ENCODE results near the gene GRIA4. TPM values are rescaled to one million over a fixed set of nuclear protein-coding genes. Genes with fewer than 3 reads are reported as not detected.

GRIA4 gene
- total RNA-seq, 1 donor from 2014 or later = 8.7 TPM

- no peak for TF ChIP-seq CTCF (IDR thresholded peaks at IDR 0.05; ENCODE audit: unreplicated experiment)
- DNase-seq (ENCODE audit: low spot score) = no peak
- Mint-ChIP-seq H3K9me3 (ENCODE audit: unreplicated experiment) (no peaks in the 10 kb centered on the region), H3K27me3 (ENCODE audit: unreplicated experiment) (no peaks in the 10 kb centered on the region), H3K4me3 (ENCODE audit: unreplicated experiment) (no peak overlapping the region), H3K27ac (ENCODE audit: unreplicated experiment) (no peak overlapping the region), H3K4me1 (ENCODE audit: unreplicated experiment) (peaks cover 36% of the 10 kb centered on the region), H3K36me3 (ENCODE audit: low read depth, unreplicated experiment) (no peaks in the 10 kb centered on the region)
Observed at GRCh38 chr11:105937738-105938137, 327.9 kb downstream of the GRIA4 start.

GRCh38 chr11:105942921-105943320 lies 333.0 kb downstream of the GRIA4 start:
- no peak for DNase-seq (ENCODE audit: low spot score)

GRCh38 chr11:105948918-105949590 lies 339.2 kb downstream of the GRIA4 start:
- no peaks in the 10 kb centered on the region for H3K9me3 Mint-ChIP-seq (ENCODE audit: unreplicated experiment)
- DNase-seq (ENCODE audit: low spot score) = no peak
- H3K4me1 Mint-ChIP-seq (ENCODE audit: unreplicated experiment) = no peaks in the 10 kb centered on the region
- no peak overlapping the region for H3K27ac Mint-ChIP-seq (ENCODE audit: unreplicated experiment)
- no peak overlapping the region for H3K4me3 Mint-ChIP-seq (ENCODE audit: unreplicated experiment)
- no peak for TF ChIP-seq CTCF (IDR thresholded peaks at IDR 0.05; ENCODE audit: unreplicated experiment)
- H3K36me3 Mint-ChIP-seq (ENCODE audit: low read depth, unreplicated experiment) = no peaks in the 10 kb centered on the region
- no peaks in the 10 kb centered on the region for H3K27me3 Mint-ChIP-seq (ENCODE audit: unreplicated experiment)

More at GRCh38 chr11:105942921-105943320, 333.0 kb downstream of the GRIA4 start:
- TF ChIP-seq CTCF (IDR thresholded peaks at IDR 0.05; ENCODE audit: unreplicated experiment) = no peak
- H3K4me3 Mint-ChIP-seq (ENCODE audit: unreplicated experiment) = no peak overlapping the region
- no peaks in the 10 kb centered on the region for H3K27me3 Mint-ChIP-seq (ENCODE audit: unreplicated experiment)
- H3K4me1 Mint-ChIP-seq (ENCODE audit: unreplicated experiment) = peaks cover 20% of the 10 kb centered on the region
- H3K9me3 Mint-ChIP-seq (ENCODE audit: unreplicated experiment) = no peaks in the 10 kb centered on the region
- H3K27ac Mint-ChIP-seq (ENCODE audit: unreplicated experiment) = no peak overlapping the region
- H3K36me3 Mint-ChIP-seq (ENCODE audit: low read depth, unreplicated experiment) = no peaks in the 10 kb centered on the region

GRCh38 chr11:105953886-105954285 lies 344.0 kb downstream of the GRIA4 start:
- no peaks in the 10 kb centered on the region for H3K27me3 Mint-ChIP-seq (ENCODE audit: unreplicated experiment)
- no peak overlapping the region for H3K4me3 Mint-ChIP-seq (ENCODE audit: unreplicated experiment)
- no peaks in the 10 kb centered on the region for H3K36me3 Mint-ChIP-seq (ENCODE audit: low read depth, unreplicated experiment)
- TF ChIP-seq CTCF (IDR thresholded peaks at IDR 0.05; ENCODE audit: unreplicated experiment) = no peak
- no peaks in the 10 kb centered on the region for H3K9me3 Mint-ChIP-seq (ENCODE audit: unreplicated experiment)
- no peak overlapping the region for H3K27ac Mint-ChIP-seq (ENCODE audit: unreplicated experiment)
- no peak for DNase-seq (ENCODE audit: low spot score)
- no peaks in the 10 kb centered on the region for H3K4me1 Mint-ChIP-seq (ENCODE audit: unreplicated experiment)
